Activated T-cell treated with anti-CD3 and anti-CD28 coated beads for 24 hours (primary cell): Measurements from ENCODE around the gene SDSL.

Experiments
- DNase-seq: peaks from one replicate; pipeline ENCODE4 v3.0.0-alpha.2; 2020; ENCODE audit warnings: low read depth

SDSL gene

GRCh38 chr12:113396828-113397496, 25.2 kb upstream of the SDSL start:
- no peak for DNase-seq

GRCh38 chr12:113397497-113398197, 24.5 kb upstream of the SDSL start:
- DNase-seq: no peak

- DNase-seq: no peak
Measured at GRCh38 chr12:113398346-113399290, 23.6 kb upstream of the SDSL start.

GRCh38 chr12:113399490-113399889, 22.7 kb upstream of the SDSL start:
- DNase-seq: no peak

GRCh38 chr12:113400362-113400761, 21.8 kb upstream of the SDSL start:
- DNase-seq: no peak

- DNase-seq: no peak
Measured at GRCh38 chr12:113401066-113402000, 20.8 kb upstream of the SDSL start.

- DNase-seq: no peak
Measured at GRCh38 chr12:113402586-113403260, 19.5 kb upstream of the SDSL start.

- DNase-seq: no peak
Measured at GRCh38 chr12:113403435-113404415, 18.5 kb upstream of the SDSL start, which contains the start of gene SDS. TSS of gene SDS (minus strand) at chr12:113403887. CDS start at chr12:113399708, 4,179 bp downstream.

- no peak for DNase-seq
Measured at GRCh38 chr12:113405694-113406093, 16.5 kb upstream of the SDSL start.

- no peak for DNase-seq
Measured at GRCh38 chr12:113407931-113408600, 14.1 kb upstream of the SDSL start.

- DNase-seq: no peak
Measured at GRCh38 chr12:113408756-113409298, 13.4 kb upstream of the SDSL start.

GRCh38 chr12:113409462-113410124, 12.6 kb upstream of the SDSL start:
- DNase-seq: no peak

- DNase-seq: no peak
Measured at GRCh38 chr12:113413488-113413939, 8.7 kb upstream of the SDSL start.

- no peak for DNase-seq
Measured at GRCh38 chr12:113414519-113415038, 7.6 kb upstream of the SDSL start.

- DNase-seq: no peak
Measured at GRCh38 chr12:113416091-113416754, 6.0 kb upstream of the SDSL start.

- DNase-seq: no peak
Measured at GRCh38 chr12:113418213-113418879, 3.8 kb upstream of the SDSL start.
